LoVo (cell line): ENCODE measurements around the gene MYLK4.

ENCODE experiments used
- DNase-seq: peaks from one replicate; pipeline ENCODE4 v3.0.0-alpha.2; 2016; ENCODE audit warnings: low spot score

Gene MYLK4

GRCh38 chr6:2658788-2659187 lies 91.9 kb downstream of the MYLK4 start:
- DNase-seq, result peak; percentile 55

DNA sequence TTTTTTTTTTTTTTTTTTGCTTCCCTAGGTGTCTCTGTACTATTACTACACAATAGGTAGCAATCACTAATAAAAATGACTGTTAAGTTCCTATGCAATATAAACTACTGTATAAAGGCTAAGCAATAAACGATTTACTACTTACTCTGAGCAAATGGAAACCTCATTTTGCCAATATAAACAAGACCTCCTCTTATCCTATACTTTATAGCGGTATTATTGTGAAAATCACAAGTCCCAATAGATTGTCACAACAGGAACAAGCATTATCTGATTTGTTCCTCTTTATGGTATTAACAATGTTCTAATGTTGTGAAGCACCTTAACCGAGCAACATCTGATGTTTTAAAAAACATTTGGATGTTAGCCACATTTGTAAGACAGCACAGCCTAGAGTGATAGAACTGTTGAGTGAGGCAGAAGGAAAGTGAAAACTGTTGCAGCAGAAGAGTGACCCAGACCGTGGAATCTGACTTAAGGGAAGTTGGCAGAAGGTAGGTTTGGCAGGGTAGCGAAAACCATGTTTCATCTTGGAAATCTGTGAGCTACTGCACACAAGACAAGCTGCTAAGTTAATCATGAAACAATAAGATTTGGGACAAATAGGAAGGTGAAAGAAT lies 94.2 kb downstream of the MYLK4 start:
- DNase-seq, result no peak

DNA sequence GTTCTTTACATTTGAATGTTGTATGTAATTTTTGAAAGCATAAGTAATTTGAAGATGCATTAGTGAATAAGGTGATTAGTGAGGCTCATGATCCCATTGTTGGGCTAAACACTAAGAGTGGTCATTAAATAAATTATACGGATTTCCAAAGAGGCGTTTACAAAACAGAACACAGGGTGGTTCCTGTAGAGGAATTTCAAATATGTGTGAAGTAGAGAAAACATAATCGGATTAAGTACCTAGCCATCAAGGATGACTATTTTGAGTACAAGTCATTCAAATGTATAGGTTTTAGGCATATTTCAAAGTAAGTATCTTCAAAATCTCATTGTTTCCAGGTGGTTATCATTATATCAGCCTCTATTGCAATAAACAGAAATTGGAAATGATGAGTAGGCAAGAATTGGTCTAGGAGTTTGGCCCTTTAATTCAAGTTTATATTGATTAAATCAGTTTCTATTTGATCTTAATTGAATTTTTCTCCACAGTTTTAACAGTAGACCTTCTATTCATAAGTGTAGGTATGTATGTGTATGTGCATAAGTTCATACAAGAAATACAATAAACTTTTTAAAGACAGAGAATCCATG lies 94.8 kb downstream of the MYLK4 start:
- no peak for DNase-seq

GRCh38 chr6:2653369-2654032 lies 97.2 kb downstream of the MYLK4 start:
- DNase-seq, result no peak

- no peak for DNase-seq
These were observed 98.1 kb downstream of the MYLK4 start for GRCh38 chr6:2652611-2653010.

DNA sequence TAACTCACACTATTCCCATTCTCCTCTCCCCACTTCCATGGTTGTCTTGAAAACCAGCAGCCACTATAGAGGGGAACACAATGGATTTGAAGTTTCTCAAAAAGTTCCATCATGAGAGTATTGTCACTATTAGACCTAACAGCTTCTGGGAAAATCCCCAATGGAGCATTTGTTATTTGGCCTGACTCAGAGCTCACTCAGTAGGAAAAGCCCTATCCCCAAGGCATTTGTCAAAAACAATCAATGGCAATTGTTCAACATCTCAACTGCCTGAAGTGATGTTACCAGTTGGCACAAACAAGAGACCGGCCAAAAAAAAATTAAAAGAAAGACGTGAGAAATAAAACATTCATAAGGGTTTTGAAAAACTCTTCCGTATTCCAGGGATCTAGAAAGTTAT lies 98.8 kb downstream of the MYLK4 start:
- DNase-seq, result no peak

- DNase-seq, result no peak
These were observed 99.2 kb downstream of the MYLK4 start for GRCh38 chr6:2651536-2651935.

DNA sequence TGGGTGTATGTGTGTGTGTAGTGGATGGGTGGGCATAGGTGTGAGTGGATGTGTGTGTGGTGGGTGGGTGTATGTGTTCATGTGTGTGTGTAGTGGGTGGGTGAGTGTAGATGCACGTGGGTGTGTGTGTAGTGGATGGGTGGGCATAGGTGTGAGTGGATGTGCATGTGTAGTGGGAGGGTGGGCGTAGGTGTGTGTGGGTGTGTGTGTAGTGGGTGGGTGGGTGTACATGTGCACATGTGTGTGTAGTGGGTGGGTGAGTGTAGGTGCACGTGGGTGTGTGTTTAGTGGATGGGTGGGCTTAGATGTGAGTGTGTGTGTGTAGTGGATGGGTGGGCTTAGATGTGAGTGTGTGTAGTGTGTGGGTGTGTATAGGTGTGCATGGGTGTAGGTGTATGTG lies 104.4 kb downstream of the MYLK4 start:
- DNase-seq, result no peak

DNA sequence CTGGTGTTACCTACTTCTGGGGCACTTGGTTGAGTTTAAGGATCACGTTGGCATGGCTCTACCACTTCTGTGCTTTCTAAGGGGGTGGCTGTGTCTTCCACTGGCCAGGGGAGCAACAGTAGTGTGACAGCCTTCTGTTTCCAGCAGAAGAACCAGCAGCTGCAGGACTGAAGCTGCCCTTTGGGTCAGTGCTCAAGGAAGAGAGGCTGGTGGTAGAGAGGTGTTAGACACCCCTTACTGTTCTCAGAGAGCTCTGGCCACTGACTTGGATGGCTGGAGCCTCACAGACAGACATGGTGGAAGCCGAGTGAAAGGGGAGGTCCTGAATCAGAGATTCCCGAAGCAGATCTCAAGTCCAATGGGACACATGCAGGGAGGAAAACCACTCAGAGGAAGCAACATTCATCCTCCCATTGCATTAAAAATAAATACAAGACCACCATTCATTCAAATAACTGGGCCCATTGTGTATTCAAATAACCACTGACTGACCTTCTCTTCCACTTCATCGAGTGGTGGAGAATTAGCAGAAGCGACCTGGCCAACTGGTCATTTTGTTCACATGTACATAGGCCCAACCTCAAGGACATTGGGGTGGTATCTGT lies 106.7 kb downstream of the MYLK4 start:
- no peak for DNase-seq

DNA sequence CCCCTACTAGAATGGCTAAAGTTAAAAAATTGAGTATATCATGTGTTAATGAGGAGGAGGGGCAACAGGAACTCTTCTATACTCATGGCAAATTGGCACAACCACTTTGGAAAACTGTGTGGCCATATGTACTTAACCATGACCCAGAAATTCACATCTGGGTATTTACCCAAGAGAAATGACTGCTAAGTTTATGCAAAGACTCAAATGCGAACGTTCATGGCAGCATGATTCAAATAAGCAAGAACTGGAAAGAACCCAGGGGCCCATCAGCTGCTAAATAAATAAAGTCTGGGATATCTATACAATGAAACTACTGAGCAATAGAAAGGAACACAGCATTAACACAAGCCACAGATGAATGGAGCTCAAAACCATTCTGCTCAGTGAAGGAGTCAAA lies 107.6 kb downstream of the MYLK4 start:
- no peak for DNase-seq

- no peak for DNase-seq
These were observed 109.5 kb downstream of the MYLK4 start for GRCh38 chr6:2641044-2641725.

DNA sequence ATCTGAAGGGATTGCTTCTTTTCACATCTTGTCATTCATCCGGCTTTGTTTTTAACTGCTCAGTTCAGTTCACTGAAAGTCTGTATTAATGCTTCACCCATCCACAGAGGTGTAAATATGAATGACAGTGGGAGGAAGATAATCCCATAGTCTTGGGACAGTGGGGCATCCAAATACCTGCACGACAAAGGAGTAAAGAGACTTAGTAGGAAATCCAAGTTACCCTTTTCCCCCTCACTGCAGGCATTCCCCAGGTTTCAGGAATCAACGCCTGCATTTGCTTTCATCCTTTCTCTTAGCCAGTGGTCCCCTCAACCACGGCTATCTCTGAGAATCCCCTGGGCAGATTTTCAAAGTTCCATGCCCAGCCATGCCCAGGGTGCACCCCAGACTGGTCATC lies 110.2 kb downstream of the MYLK4 start:
- DNase-seq, result no peak

- DNase-seq, result no peak
These were observed 110.8 kb downstream of the MYLK4 start for GRCh38 chr6:2639896-2640295.

GRCh38 chr6:2639167-2639566 lies 111.6 kb downstream of the MYLK4 start:
- no peak for DNase-seq

DNA sequence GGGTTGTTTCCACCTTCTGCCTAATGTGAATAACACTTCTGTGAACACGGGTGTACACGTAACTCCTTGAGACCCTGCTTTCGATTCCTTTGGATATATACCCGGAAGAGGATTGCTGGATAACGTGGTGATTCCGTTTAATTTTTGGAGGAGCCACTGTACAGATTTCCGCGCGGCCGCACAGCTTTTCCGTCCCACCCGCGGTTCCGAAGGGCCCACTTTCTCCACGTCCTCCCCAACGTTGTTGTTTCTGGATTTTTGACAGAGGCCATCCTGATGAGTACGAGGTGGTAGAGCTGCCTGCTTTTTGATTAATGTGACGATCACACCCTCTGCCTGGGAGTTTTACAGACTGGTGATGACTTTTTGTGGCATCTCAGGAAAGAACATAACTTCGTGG lies 114.0 kb downstream of the MYLK4 start:
- no peak for DNase-seq

- no peak for DNase-seq
These were observed 114.8 kb downstream of the MYLK4 start for GRCh38 chr6:2635911-2636310.

DNA sequence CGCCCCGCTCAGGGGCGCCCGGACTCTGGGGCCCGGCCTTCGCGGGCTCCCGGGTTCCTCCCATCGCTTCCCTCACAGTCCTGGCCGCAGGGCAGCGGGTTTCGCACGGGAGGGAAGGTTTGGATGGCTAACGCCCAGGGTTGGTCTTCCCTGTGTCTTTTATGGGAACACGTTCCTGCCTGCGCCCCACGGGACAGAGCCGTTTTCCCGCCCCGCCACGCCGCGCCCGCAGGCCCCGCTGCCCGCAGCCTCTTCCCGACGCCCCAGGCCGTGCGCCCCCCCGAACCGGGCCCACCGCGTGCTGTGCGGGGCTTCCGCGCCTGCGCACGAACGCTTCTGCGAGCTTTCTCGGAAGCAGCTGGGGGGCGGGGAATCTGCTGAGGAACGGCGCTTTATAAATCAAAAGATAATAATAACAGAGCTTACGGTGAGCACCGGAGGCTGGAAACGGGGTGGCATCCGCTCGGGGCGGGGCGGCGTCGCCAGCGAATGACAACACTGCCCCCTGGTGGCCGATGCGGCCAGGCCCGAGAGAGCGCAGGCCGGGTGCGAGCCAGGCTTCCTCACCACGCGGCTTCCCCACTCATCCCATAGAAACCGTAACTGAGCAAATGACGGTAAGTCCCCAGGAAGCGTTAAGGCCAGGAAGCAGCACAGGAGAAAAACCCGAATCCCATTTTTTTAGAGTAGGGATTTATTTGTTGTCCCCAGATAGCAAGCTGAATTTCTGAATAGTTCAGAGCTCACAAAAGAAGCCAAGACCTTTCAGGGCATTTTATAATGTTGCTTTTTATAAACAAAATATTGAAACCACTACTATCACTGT lies 116.4 kb downstream of the MYLK4 start:
- DNase-seq, result peak; percentile 88

- no peak for DNase-seq
These were observed 117.0 kb downstream of the MYLK4 start for GRCh38 chr6:2633736-2634135.

- DNase-seq, result no peak
These were observed 117.6 kb downstream of the MYLK4 start for GRCh38 chr6:2632976-2633584.

DNA sequence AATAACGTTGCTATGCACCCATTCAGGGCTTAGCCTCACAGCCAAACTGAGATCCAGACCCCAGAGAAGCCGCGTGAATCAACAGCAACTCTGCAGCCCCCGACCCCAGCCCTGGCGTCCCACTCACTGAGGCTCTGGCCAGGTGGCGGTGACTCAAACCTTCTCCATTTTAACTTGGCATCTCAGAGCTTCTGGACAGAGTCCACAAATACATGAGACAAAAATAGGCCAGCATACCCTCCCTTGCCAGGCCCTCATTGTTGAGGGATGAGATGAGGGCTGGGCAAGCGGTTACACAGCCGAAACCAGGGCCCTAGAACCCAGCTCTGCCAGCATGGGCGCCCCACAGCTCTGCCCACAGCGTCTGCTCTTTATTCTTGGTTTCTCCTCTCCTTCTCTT lies 118.4 kb downstream of the MYLK4 start:
- DNase-seq, result no peak

DNA sequence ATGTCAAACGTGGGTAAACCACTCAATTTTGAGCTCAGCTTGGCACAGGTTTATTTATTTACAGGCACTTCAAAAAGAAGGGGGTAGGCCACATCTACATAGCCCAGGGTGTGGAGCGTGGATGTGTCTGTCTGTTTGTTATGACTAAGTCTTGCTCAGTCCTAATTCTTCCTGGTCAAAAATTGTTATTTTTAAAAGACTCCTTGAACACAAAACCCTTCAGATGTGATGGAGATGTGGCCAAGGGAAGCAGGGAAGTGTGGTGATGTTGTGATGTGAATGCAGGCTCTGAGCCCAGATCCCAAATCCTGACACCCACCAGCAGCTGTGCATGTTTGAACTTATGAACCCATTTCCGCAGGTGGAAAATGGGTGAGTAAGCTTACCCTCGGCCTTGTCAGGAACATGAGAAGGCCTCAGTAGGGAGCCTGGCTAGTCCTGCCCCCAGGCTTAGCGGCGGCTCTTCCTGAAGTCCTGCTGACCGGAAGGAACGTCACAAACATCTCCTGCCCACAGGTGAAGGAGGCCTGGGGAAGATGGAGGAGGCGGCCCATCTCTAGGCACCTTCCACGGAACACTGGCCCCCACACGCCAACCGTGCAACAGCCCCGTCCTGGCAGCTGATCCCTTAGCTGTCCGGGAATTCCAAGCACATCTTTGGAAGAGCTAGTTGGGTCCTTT lies 119.7 kb downstream of the MYLK4 start:
- DNase-seq, result no peak
